GM21528 (cell line): ENCODE measurements around the gene DENND1B.

Source experiments
- ATAC-seq: cut with Tn5 transposase; IDR thresholded peaks from one replicate; pipeline ENCODE4 v1.9.1; 2021; ENCODE audit warnings: mild to moderate bottlenecking, moderate library complexity; ENCODE audit not compliant: unreplicated experiment, low FRiP score

DENND1B gene

GRCh38 chr1:197649188-197649587, 126.1 kb downstream of the DENND1B start:
- no peak for ATAC-seq

DNA sequence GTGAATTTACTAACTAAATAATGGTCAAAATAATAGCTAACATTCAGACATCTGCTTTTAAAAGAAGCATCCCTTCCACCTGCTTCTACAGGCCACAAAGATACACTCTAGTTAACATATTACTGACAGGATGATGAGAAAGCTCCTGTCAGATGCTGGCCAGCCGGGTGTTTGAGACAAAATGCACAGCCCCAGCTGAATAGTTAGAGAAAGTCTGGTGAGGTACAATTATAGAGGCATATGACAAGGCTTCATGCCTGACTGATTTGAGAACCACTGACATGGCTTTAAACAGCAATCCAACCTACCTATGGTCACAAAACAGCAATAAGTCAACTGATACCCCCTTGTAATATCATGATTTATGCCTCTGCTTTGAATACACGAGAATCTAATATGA, 137.0 kb downstream of the DENND1B start:
- no peak for ATAC-seq

- ATAC-seq: no peak
These were observed 137.9 kb downstream of the DENND1B start for GRCh38 chr1:197637406-197637805.

GRCh38 chr1:197633447-197634078, 141.7 kb downstream of the DENND1B start:
- no peak for ATAC-seq

DNA sequence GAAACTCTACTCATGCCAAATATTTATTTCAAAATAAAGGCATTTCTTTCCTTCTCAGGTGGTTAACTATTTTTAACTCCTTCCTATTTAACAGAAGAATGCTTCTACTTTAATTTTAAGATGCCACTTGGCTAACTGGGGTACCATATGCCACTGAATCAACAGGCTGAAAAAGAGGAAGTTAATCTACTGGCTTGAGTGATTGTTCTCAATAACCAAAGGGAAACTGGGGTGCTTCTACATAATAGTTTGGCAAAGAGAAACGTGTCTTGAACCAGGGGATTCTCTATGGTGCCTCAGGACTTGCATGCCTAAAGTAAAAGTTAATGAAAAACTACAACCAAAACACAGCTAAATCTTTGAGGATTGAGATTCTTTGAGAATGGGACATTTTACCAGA, 142.6 kb downstream of the DENND1B start:
- ATAC-seq: no peak

GRCh38 chr1:197632005-197632404, 143.3 kb downstream of the DENND1B start:
- ATAC-seq: no peak

DNA sequence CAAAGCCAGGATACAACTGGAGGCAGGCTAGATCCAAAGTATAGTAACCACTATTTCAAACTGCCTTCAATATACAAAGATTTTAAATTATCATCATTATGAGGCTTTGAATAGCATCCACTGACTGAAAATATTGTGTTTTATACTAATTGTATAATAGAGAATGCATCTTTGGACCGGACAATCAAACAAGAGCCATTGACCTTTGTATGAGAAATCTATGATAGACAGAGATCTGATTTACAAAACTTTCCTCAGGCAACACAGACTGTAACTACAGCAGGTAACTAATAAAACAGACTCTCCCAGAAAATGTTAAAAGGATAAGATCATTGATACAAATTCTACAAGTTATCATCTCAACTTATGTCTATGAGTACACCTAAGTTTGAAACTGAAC, 152.9 kb downstream of the DENND1B start:
- ATAC-seq: no peak

- ATAC-seq: no peak
These were observed 153.5 kb downstream of the DENND1B start for GRCh38 chr1:197621761-197622160.

GRCh38 chr1:197620714-197621163, 154.5 kb downstream of the DENND1B start:
- no peak for ATAC-seq

GRCh38 chr1:197619008-197619640, 156.2 kb downstream of the DENND1B start:
- no peak for ATAC-seq

GRCh38 chr1:197618061-197618460, 157.2 kb downstream of the DENND1B start:
- no peak for ATAC-seq

DNA sequence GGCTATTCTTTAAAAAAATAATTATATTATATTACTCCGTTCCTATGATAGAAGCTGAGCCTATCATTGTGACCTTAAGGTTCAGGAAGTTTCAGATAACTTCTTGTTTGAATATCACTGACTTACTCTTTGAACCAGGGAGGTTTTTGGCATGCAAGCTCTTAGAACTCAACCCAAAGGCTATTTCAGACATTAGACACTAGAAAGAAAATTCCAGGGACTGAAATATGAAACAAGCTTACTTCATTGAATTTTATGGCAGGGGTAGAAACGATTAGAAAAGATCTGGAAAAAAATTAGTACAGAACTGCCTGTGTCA, 159.6 kb downstream of the DENND1B start:
- no peak for ATAC-seq

DNA sequence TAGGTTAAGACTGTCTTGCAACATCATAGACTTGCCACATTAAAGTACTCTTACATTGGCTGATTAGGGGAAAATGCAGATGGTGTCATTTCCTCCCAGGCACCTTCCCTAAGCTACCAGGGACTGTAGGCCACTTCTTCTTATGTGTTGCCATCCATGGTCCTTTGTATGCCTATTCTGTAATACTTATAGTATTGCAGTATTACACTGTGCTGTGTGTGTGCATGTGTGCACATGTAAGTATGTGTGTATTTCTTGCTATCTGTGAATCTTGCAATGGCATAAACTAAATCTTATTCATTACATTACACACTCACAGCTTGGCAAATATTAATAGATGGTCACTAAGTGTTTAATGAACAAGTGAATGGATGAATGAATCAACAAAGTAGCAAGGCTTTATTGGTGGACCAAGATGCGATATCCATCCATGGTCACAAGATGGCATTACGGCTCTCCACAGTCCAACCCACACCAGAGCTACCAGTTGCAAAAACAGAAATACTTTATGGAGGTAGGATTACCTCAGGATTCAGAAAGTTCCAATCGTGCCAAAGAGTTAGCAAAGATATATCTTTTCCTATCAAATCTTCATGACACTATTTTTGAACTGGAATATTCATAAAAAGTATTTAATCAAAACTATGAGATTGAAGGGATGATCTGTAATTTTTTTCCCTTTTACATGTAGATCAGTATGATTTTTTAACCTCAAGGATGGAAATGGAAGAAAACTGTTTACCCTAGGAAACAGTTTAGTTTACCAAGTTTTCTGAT, 160.2 kb downstream of the DENND1B start:
- ATAC-seq: no peak

DNA sequence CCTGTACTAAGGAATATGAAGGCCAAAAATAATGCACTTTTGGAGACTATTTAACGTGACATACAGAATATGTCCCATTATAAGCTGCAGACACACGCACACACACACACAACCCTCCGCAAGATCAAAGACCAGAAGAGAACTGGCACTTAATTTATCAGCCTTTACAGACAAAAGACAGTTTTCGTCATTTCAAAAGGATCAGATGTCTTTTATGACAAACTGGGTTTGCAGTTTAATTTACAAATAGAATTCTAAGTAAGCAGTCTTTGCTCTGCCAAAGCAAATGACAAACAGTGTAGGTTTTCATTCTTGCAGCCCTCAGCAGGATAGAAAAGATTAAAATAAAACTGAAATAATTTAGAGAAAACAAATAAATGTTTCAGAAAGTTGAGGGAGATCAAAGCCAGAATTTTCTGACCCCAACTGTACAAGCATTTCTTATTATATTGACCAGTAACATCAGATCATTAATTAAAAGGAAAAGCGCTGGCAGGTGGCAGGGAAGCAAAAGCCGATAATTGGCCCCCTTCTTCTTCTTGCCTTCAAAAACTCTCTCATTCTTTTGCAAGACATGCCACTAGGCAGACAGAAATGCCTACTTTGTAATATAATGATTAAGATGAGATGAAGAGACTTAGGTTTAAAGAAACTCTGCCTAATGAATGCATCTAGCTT, 169.0 kb downstream of the DENND1B start:
- ATAC-seq: no peak

- no peak for ATAC-seq
These were observed 171.0 kb downstream of the DENND1B start for GRCh38 chr1:197604302-197604701.

- no peak for ATAC-seq
These were observed 174.5 kb downstream of the DENND1B start for GRCh38 chr1:197600751-197601150.

- no peak for ATAC-seq
These were observed 175.5 kb downstream of the DENND1B start for GRCh38 chr1:197599789-197600188.

- ATAC-seq: no peak
These were observed 176.3 kb downstream of the DENND1B start for GRCh38 chr1:197598935-197599334.

GRCh38 chr1:197595304-197595904, 179.9 kb downstream of the DENND1B start:
- no peak for ATAC-seq

GRCh38 chr1:197590687-197591086, 184.6 kb downstream of the DENND1B start:
- no peak for ATAC-seq

DNA sequence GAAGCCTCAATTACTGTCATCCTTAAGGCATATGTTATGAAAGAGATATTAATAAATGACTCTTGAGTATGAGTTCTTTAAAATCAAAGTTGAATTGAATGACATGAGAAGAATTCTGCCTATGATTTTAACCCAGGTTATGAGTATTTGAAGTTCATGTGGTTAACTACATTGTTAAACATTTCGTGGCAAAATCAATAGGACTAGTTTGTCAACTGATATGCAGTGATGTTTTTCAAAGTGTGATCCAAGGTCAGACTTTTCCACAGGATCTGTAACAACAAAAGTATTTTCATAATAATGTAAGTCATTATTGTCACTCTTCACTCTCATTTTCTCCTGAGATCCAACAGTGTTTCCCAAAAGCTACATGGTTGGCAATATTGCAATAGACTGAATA, 189.5 kb downstream of the DENND1B start:
- no peak for ATAC-seq
